ENCODE results near the gene PPARD.

The PPARD gene

DNA sequence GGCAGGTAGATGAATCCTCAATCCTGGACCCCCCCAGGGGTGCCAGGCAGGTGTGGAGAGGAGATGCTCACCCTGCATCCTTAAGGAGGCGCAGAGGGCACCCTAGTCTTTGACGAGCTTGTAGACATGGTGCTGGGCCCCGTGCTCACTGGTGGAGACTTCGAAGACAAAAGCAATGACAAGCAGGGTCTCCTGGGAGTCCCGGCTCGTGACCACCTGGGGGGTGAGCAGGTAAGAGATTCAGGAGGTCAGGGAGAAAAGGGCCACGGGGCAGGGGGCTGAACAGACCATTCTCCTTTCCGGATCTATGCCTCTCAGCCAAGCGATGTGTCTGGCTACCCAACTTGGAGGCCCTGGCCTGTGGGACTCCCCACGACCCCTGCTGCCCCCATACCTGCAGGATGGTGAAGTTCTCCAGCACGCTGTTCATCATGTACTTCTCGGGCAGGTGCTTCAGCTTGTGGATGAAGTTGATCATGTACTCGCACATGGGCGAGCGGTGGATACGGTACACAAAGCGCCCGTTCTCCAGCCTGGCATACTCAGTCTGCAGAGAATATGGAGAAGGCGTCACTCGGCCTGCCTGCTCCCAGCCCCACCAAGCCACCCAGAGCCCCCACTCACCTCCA lies 132.7 kb downstream of the PPARD start:
- no peak for DNase-seq

DNA sequence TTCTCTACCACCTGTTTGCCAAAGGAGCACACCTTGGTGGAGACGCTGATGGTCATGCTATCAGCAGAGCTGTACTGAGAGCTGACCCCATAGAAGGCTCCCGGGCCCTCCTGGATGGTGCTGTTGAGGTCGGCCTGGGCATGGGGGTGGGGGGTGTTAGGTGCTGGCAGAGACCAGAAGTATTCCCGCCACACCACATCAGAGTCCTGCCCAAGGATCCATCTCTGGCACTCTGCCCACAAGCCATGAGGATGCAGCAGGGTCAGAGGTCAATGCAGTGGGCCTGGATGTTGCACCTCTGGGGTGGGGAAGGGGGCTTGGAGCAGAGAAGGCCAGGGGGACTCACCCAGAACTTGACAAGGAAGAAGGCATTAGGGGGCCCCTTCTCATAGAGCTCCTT lies 133.2 kb downstream of the PPARD start:
- DNase-seq: no peak

DNA sequence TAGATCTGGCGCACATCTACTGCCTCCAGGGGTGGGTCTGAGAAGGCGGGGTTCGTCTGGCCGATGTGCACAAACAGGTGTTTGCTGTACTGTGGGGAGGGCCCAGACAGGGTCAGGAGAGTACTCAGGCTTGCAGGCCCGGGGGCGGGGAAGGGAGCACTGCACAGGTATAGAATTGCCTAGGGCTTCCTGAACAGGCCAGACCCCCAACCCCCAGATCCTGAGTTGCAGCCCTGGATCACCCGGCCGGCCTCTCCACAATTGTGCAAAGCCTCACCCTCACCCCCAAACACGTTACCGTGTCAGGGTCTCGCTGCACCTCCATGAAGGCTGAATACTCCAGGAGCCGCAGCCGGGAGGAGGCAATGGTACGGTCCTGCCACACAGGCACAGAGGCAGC lies 133.6 kb downstream of the PPARD start:
- no peak for DNase-seq

DNA sequence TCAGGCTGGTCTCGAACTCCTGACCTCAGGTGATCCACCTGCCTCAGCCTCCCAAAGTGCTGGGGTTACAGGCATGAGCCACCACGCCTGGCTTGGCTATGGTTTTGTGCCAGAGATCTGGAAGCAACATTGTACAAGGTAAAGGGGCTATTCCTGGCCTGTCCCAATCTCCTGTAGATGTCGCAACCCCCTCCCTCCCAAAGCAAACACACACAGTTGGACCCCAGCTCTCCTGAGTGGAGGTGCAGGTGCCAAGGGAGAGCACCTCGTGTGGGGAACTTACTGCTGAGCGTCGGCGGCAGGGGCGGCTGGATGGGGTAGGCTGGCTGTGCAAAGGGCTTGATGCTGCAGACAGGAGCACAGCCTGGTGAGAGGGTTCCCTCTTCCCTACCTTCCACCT lies 134.7 kb downstream of the PPARD start:
- DNase-seq: no peak

All from activated CD4-positive, alpha-beta T cell treated with anti-CD3 and anti-CD28 coated beads for 4 hours (primary cell).